ENCODE data around the gene DDX6. TPM values are rescaled to one million over a fixed set of nuclear protein-coding genes. Genes with fewer than 3 reads are reported as not detected.

The DDX6 gene
- total RNA-seq, 2 experiments from 2014 or later = 46.5 to 128 TPM

- intact Hi-C loops (cut with micrococcal nuclease; ENCODE audit: unreplicated experiment) = loop anchor here (1.0 to 5.0 kb wide), 2 partner anchors 103 to 305 kb away; a partner anchor contains a TSS
- ChIA-PET CTCF (ENCODE audit: unreplicated experiment) (interaction anchor here (0.6 to 2.0 kb wide), 12 partner anchors 11 to 100 kb away, joined by 3 to 7 read pairs (median 3); no protein-coding TSS in a partner anchor), POLR2A (interaction anchor here (0.6 to 7.7 kb wide), 36 partner anchors 9 to 274 kb away, joined by 3 to 94 read pairs (median 6); partner anchors contain the start of gene CXCR5)
- peak; percentile 94 for DNase-seq (ENCODE audit: low spot score)
- H3K27ac ChIP-seq (ENCODE audit: low read depth, low read length, poor library complexity, severe bottlenecking) = peak overlapping the region; percentile 96
- TF ChIP-seq CTCF (conservative IDR thresholded peaks at IDR 0.05; ENCODE audit: low read length) (no peak), EZH2phosphoT487 (IDR thresholded peaks at IDR 0.05; ENCODE audit: borderline replicate concordance, low read depth, low read length) (no peak)
- no peaks in the 10 kb centered on the region for H3K9me3 ChIP-seq (ENCODE audit: low read length)
- peaks cover 35% of the 10 kb centered on the region for H3K4me1 ChIP-seq (ENCODE audit: insufficient read depth, low read length, poor library complexity, severe bottlenecking)
- H3K9me2 ChIP-seq (ENCODE audit: insufficient read depth, low read length) = no peaks in the 10 kb centered on the region
- H2AFZ ChIP-seq (ENCODE audit: low read length) = peak overlapping the region; percentile 57; the same call in 1 of the 2 replicates
- peak overlapping the region; percentile 99 for H3K4me3 ChIP-seq (ENCODE audit: low read depth, low read length, poor library complexity, severe bottlenecking)
- H3K36me3 ChIP-seq (ENCODE audit: insufficient read depth, low read length) = peaks cover 10% of the 10 kb centered on the region
- peaks cover 31% of the 10 kb centered on the region for H3K79me2 ChIP-seq (ENCODE audit: insufficient read depth, low read depth, low read length)
- H3K4me2 ChIP-seq (ENCODE audit: low read length) = peak overlapping the region; percentile 87
- peaks cover 8% of the 10 kb centered on the region; the same call in 1 of the 2 replicates for H4K20me1 ChIP-seq (ENCODE audit: insufficient read depth, low read length)
- no TSS peak for BruUV-seq (replicated peaks)
Observed at GRCh38 chr11:118792570-118793124, 1.7 kb upstream of the DDX6 start.

DNA sequence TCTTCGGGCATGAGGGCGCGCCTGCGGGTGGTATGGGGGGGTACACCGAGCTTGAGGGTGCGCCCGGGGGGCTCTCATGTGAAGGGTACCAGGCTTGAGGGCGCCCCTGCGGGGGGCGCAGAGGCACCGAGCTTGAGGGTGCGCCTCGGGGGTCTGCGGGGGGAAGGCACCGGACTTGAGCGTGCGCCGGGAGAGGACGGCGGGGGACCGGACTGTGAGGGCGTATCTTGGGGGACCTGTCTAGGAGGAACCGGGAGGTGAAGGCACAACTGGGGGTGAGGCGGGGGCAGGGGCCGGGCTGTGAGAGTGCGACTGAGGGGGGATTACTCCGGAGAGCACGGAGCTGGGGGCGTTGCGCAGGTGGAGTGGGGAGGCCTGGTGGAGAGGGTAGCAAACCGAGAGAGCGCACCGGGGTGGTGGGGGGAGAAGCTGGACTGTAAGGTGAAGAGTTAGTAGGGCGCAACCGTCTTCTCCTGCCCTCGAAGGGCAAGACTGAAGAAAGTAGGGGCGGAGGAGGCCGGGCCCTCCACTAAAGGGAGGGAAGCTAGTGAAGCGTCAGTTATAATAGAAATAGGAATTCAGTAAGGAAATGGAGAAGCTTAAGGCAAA is 1.1 kb upstream of the DDX6 start:
- BruUV-seq (replicated peaks) = TSS peak; percentile 88
- H3K79me2 ChIP-seq (ENCODE audit: insufficient read depth, low read depth, low read length) = peaks cover 37% of the 10 kb centered on the region

More for the DNA sequence above, 1.1 kb upstream of the DDX6 start:
- CTCF ChIA-PET (ENCODE audit: unreplicated experiment) = interaction anchor here (0.6 to 2.0 kb wide), 12 partner anchors 12 to 100 kb away, joined by 3 to 7 read pairs (median 3); no protein-coding TSS in a partner anchor
- peak overlapping the region; percentile 77; the same call in 1 of the 2 replicates for H2AFZ ChIP-seq (ENCODE audit: low read length)
- H3K36me3 ChIP-seq (ENCODE audit: insufficient read depth, low read length) = peaks cover 14% of the 10 kb centered on the region
- POLR2A ChIA-PET = interaction anchor here (0.6 to 7.7 kb wide), 37 partner anchors 10 to 273 kb away, joined by 3 to 94 read pairs (median 6); partner anchors contain the start of gene CXCR5
- H3K4me1 ChIP-seq (ENCODE audit: insufficient read depth, low read length, poor library complexity, severe bottlenecking) = peaks cover 41% of the 10 kb centered on the region
- H4K20me1 ChIP-seq (ENCODE audit: insufficient read depth, low read length) = peaks cover 8% of the 10 kb centered on the region; the same call in 1 of the 2 replicates
- H3K9me2 ChIP-seq (ENCODE audit: insufficient read depth, low read length) = no peaks in the 10 kb centered on the region
- intact Hi-C loops (cut with micrococcal nuclease; ENCODE audit: unreplicated experiment) = loop anchor here (1.0 to 5.0 kb wide), 6 partner anchors 28 to 305 kb away; a partner anchor contains a TSS
- no peaks in the 10 kb centered on the region for H3K9me3 ChIP-seq (ENCODE audit: low read length)
- H3K27ac ChIP-seq (ENCODE audit: low read depth, low read length, poor library complexity, severe bottlenecking) = peak overlapping the region; percentile 96
- DNase-seq (ENCODE audit: low spot score) = peak; percentile 65
- H3K4me3 ChIP-seq (ENCODE audit: low read depth, low read length, poor library complexity, severe bottlenecking) = peak overlapping the region; percentile 99
- peak; percentile 8; the same call in 1 of the 2 replicates for TF ChIP-seq CTCF (conservative IDR thresholded peaks at IDR 0.05; ENCODE audit: low read length)
- no peak for TF ChIP-seq EZH2phosphoT487 (IDR thresholded peaks at IDR 0.05; ENCODE audit: borderline replicate concordance, low read depth, low read length)
- H3K4me2 ChIP-seq (ENCODE audit: low read length) = peak overlapping the region; percentile 87

Data from OCI-LY7 (cell line).